ENCODE measurements around the gene STK32C.

DNA sequence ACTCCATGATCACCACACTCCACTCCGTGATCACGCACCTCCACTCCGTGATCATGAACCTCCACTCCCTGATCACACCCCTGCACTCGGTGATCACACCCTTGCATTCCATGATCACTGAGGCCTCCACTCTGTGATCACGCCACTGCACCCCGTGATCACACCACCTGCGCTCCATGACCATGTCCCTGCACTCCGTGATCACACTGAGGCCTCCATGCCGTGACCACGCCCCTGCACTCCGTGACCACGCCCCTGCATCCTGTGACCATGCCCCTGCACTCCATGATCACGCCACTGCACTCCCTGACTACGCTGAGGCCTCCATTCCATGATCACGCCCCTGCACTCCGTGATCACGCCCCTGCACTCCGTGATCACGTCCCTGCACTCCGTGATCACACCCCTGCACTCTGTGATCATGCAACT is 27.1 kb downstream of the STK32C start:
- TF ChIP-seq, protein P1, sequence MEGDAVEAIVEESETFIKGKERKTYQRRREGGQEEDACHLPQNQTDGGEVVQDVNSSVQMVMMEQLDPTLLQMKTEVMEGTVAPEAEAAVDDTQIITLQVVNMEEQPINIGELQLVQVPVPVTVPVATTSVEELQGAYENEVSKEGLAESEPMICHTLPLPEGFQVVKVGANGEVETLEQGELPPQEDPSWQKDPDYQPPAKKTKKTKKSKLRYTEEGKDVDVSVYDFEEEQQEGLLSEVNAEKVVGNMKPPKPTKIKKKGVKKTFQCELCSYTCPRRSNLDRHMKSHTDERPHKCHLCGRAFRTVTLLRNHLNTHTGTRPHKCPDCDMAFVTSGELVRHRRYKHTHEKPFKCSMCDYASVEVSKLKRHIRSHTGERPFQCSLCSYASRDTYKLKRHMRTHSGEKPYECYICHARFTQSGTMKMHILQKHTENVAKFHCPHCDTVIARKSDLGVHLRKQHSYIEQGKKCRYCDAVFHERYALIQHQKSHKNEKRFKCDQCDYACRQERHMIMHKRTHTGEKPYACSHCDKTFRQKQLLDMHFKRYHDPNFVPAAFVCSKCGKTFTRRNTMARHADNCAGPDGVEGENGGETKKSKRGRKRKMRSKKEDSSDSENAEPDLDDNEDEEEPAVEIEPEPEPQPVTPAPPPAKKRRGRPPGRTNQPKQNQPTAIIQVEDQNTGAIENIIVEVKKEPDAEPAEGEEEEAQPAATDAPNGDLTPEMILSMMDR (IDR thresholded peaks at IDR 0.05): no peak
- no peak for TF ChIP-seq POLR2A (IDR thresholded peaks at IDR 0.05)
